GM23338 (cell line): Measurements from ENCODE around the gene CPSF3.

Source experiments
- EZH2 ChIP-seq: fragments of 200-600 bp; sonication (generic); IDR thresholded peaks from one replicate; pipeline ENCODE4 v1.8.0; 2017; ENCODE audit warnings: antibody characterized with exemption, mild to moderate bottlenecking, low read depth; ENCODE audit not compliant: unreplicated experiment
- EZH2phosphoT487 ChIP-seq: fragments of 200-600 bp; sonication (generic); IDR thresholded peaks from one replicate; pipeline ENCODE4 v1.8.1; 2018; ENCODE audit warnings: antibody characterized with exemption; ENCODE audit not compliant: unreplicated experiment
- JUNB ChIP-seq: IDR thresholded peaks from one replicate; pipeline ENCODE4 v1.6.1; 2016; ENCODE audit warnings: antibody characterized with exemption; ENCODE audit not compliant: unreplicated experiment
- POLR2AphosphoS5 ChIP-seq: IDR thresholded peaks from 2 replicates; pipeline ENCODE4 v1.6.1; 2016; ENCODE audit warnings: antibody characterized with exemption, low read depth
- REST ChIP-seq: IDR thresholded peaks from one replicate; pipeline ENCODE4 v1.6.1; 2018; ENCODE audit warnings: antibody characterized with exemption; ENCODE audit not compliant: unreplicated experiment
- TF ChIP-seq, protein P1 (sequence below), 2 experiments: fragments of 200-600 bp in 1 of 2; sonication (generic) in 1 of 2; conservative IDR thresholded peaks; 2 replicates each; pipeline versions ENCODE4 v1.5.1 to v1.6.1; 2016 to 2017; ENCODE audit warnings: antibody characterized with exemption in 2 of 2, low read depth in 2 of 2, mild to moderate bottlenecking in 2 of 2, moderate library complexity in 1 of 2
- TF ChIP-seq, protein P2 (sequence below): IDR thresholded peaks from 2 replicates; pipeline ENCODE4 v1.6.1; 2016; ENCODE audit warnings: antibody characterized with exemption

GRCh38 chr2:9410108-9410507 is 13.3 kb upstream of the CPSF3 start:
- TF ChIP-seq, protein P1, sequence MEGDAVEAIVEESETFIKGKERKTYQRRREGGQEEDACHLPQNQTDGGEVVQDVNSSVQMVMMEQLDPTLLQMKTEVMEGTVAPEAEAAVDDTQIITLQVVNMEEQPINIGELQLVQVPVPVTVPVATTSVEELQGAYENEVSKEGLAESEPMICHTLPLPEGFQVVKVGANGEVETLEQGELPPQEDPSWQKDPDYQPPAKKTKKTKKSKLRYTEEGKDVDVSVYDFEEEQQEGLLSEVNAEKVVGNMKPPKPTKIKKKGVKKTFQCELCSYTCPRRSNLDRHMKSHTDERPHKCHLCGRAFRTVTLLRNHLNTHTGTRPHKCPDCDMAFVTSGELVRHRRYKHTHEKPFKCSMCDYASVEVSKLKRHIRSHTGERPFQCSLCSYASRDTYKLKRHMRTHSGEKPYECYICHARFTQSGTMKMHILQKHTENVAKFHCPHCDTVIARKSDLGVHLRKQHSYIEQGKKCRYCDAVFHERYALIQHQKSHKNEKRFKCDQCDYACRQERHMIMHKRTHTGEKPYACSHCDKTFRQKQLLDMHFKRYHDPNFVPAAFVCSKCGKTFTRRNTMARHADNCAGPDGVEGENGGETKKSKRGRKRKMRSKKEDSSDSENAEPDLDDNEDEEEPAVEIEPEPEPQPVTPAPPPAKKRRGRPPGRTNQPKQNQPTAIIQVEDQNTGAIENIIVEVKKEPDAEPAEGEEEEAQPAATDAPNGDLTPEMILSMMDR (conservative IDR thresholded peaks at IDR 0.05; ENCODE audit: low read depth in 2 of 2), result no peak
- TF ChIP-seq EZH2phosphoT487 (no peak), POLR2AphosphoS5 (no peak), EZH2 (no peak), JUNB (no peak), REST (no peak)
- TF ChIP-seq, protein P2, sequence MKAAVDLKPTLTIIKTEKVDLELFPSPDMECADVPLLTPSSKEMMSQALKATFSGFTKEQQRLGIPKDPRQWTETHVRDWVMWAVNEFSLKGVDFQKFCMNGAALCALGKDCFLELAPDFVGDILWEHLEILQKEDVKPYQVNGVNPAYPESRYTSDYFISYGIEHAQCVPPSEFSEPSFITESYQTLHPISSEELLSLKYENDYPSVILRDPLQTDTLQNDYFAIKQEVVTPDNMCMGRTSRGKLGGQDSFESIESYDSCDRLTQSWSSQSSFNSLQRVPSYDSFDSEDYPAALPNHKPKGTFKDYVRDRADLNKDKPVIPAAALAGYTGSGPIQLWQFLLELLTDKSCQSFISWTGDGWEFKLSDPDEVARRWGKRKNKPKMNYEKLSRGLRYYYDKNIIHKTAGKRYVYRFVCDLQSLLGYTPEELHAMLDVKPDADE, result no peak
